Endothelial cell of umbilical vein (primary cell): ENCODE measurements around the gene MYO1C. TPM values are rescaled to one million over a fixed set of nuclear protein-coding genes. Genes with fewer than 3 reads are reported as not detected.

ENCODE experiments used
- BruUV-seq: library from RNA; stranded (reverse); fragments of 400-500 nt; replicated peaks from 2 replicates; lab custom pipeline; 2021; lab: Mats Ljungman, UMichigan
- CTCF ChIA-PET: fragments of 300-600, 350-600 bp; sonication (Branson Sonifier 250); formaldehyde crosslinking; loops from one replicate; lab custom pipeline; 2021; ENCODE audit warnings: antibody characterized with exemption, inconsistent platforms; lab: Charles Lee
- POLR2A ChIA-PET: fragments of 300-600, 350-600 bp; sonication (Branson Sonifier 250); formaldehyde crosslinking; loops from one replicate; lab custom pipeline; 2021; ENCODE audit warnings: antibody characterized with exemption, inconsistent platforms; lab: Charles Lee
- DNase-seq: peaks from one replicate; pipeline ENCODE4 v3.0.0-alpha.2; 2011; ENCODE audit warnings: low read depth, low spot score
- FAIRE-seq: peaks from 2 replicates; lab custom pipeline; 2011; peaks lifted over from hg19 to GRCh38; lab: Jason Lieb, UNC
- H2AFZ ChIP-seq: 2 replicates; pipeline ENCODE4 v1.6.0; 2012; ENCODE audit warnings: low read depth, low read length, control low read depth, inconsistent platforms
- H3K27ac ChIP-seq: 2 replicates; pipeline ENCODE4 v1.5.1; 2011; ENCODE audit warnings: low read depth, mild to moderate bottlenecking, control low read depth, low read length, moderate library complexity; ENCODE audit not compliant: insufficient read depth
- H3K27me3 ChIP-seq, 2 experiments: 2 replicates each; pipeline versions ENCODE4 v1.6.0 to v1.6.1; 2011; ENCODE audit warnings: low read length in 2 of 2, mixed read lengths in 1 of 2; ENCODE audit not compliant: control insufficient read depth in 2 of 2, insufficient read depth in 2 of 2
- H3K36me3 ChIP-seq, 2 experiments: 2 replicates in 1 of 2; 3 replicates in 1 of 2; pipeline ENCODE4 v1.5.1; 2011; ENCODE audit warnings: low read length in 2 of 2, mild to moderate bottlenecking in 1 of 2, moderate library complexity in 1 of 2; ENCODE audit not compliant: control insufficient read depth in 2 of 2, insufficient read depth in 2 of 2; ENCODE audit errors: extremely low read depth in 1 of 2
- H3K4me1 ChIP-seq: 3 replicates; pipeline ENCODE4 v1.5.1; 2011; ENCODE audit warnings: mild to moderate bottlenecking, low read length; ENCODE audit not compliant: control insufficient read depth, insufficient read depth; ENCODE audit errors: extremely low read depth
- H3K4me2 ChIP-seq: 2 replicates; pipeline ENCODE4 v1.6.1; 2011; ENCODE audit warnings: low read length, control low read depth, mixed read lengths; ENCODE audit not compliant: insufficient read depth
- H3K4me3 ChIP-seq, 3 experiments: fragments of 200-600 bp in 1 of 3; sonication (generic), shearing (Covaris generic) in 1 of 3; replicated peaks in 1 of 3; 2 replicates each; pipeline ENCODE4 v1.5.1; 2011 to 2016; ENCODE audit warnings: control low read depth in 3 of 3, low read length in 3 of 3, mild to moderate bottlenecking in 2 of 3, inconsistent platforms in 1 of 3, low read depth in 1 of 3, moderate library complexity in 1 of 3; ENCODE audit not compliant: insufficient read depth in 1 of 3
- H3K79me2 ChIP-seq: 2 replicates; pipeline ENCODE4 v1.6.0; 2012; ENCODE audit warnings: low read length, inconsistent platforms; ENCODE audit not compliant: control insufficient read depth, insufficient read depth
- H3K9ac ChIP-seq: replicated peaks from 2 replicates; pipeline ENCODE3; 2011; ENCODE audit warnings: low read length, control low read depth; ENCODE audit not compliant: insufficient read depth; ENCODE audit errors: extremely low read depth
- H3K9me1 ChIP-seq: replicated peaks from 3 replicates; pipeline ENCODE4 v1.6.0; 2011; ENCODE audit warnings: mild to moderate bottlenecking, low read length; ENCODE audit not compliant: control insufficient read depth, insufficient read depth; ENCODE audit errors: extremely low read depth
- H3K9me3 ChIP-seq: replicated peaks from 2 replicates; pipeline ENCODE4 v1.5.1; 2012; ENCODE audit warnings: low read length, inconsistent platforms; ENCODE audit not compliant: control insufficient read depth, insufficient read depth
- H4K20me1 ChIP-seq: replicated peaks from 2 replicates; pipeline ENCODE3; 2011; ENCODE audit warnings: mild to moderate bottlenecking, low read length; ENCODE audit not compliant: control insufficient read depth, insufficient read depth; ENCODE audit errors: extremely low read depth
- CTCF ChIP-seq, 2 donors: IDR thresholded peaks; 1 replicate in 1 of 2; 2 replicates in 1 of 2; pipeline ENCODE4 v1.5.1; 2011; ENCODE audit warnings: low read length in 2 of 2, mild to moderate bottlenecking in 2 of 2, moderate library complexity in 2 of 2, control low read depth in 1 of 2, inconsistent platforms in 1 of 2, low read depth in 1 of 2; ENCODE audit not compliant: insufficient read depth in 1 of 2; ENCODE audit errors: extremely low read depth in 1 of 2
- EZH2 ChIP-seq: IDR thresholded peaks from 2 replicates; pipeline ENCODE4 v1.6.1; 2012; ENCODE audit warnings: borderline replicate concordance, low read depth, mild to moderate bottlenecking, moderate library complexity, low read length, inconsistent platforms; ENCODE audit not compliant: severe bottlenecking
- FOS ChIP-seq: IDR thresholded peaks from 2 replicates; pipeline ENCODE4 v1.6.1; 2011; ENCODE audit warnings: mild to moderate bottlenecking, low read length, moderate library complexity, borderline replicate concordance; ENCODE audit not compliant: insufficient read depth
- GATA2 ChIP-seq: IDR thresholded peaks from 2 replicates; pipeline ENCODE4 v1.7.0; 2011; ENCODE audit warnings: low read depth, mild to moderate bottlenecking, moderate library complexity, mixed read lengths, low read length; ENCODE audit not compliant: insufficient read length, insufficient read depth
- JUN ChIP-seq: IDR thresholded peaks from 2 replicates; pipeline ENCODE4 v1.6.1; 2011; ENCODE audit warnings: borderline replicate concordance, low read depth; ENCODE audit not compliant: insufficient read length, insufficient read depth
- MYC ChIP-seq: IDR thresholded peaks from one replicate; pipeline ENCODE4 v1.6.1; 2011; ENCODE audit warnings: mild to moderate bottlenecking, low read depth, low read length
- POLR2A ChIP-seq: IDR thresholded peaks from 2 replicates; pipeline ENCODE4 v1.6.1; 2012; ENCODE audit warnings: low read depth, mild to moderate bottlenecking, control low read depth, low read length
- POLR2AphosphoS5 ChIP-seq: IDR thresholded peaks from 2 replicates; pipeline ENCODE4 v1.6.1; 2012; ENCODE audit warnings: low read depth, mild to moderate bottlenecking, control low read depth, low read length, moderate library complexity; ENCODE audit not compliant: insufficient read depth
- dilution Hi-C: fragments of 300-500 bp; cut with MboI; formaldehyde crosslinking; loops from one replicate; pipeline ENCODE4 v1.15.0; 2019; ENCODE audit warnings: low sequenced_read_pairs; ENCODE audit not compliant: extremely low pct_ligation_motif_present
- intact Hi-C: fragments of 100-400 bp; cut with micrococcal nuclease; formaldehyde crosslinking; loops from one replicate; pipeline ENCODE4 v1.10.0; 2022
- polyA plus RNA-seq, 4 experiments: library from polyadenylated mRNA; depleted of rRNA in 3 of 4; stranded (reverse) in 3 of 4; unstranded in 1 of 4; fragments of >200 nt; gene quantifications; 2 replicates each; pipeline versions ENCODE4 v1.2.1 to v1.2.3, GENCODE V29; 2011 to 2012; ENCODE audit warnings: missing spikeins in 1 of 4
- total RNA-seq: library from RNA; stranded (reverse); gene quantifications from 2 replicates; pipeline ENCODE4 v1.2.3, GENCODE V29; 2021
- TF ChIP-seq, protein P1 (sequence below): IDR thresholded peaks from 2 replicates; pipeline ENCODE4 v1.6.1; 2011; ENCODE audit not compliant: insufficient read depth, insufficient read length

The MYO1C gene
- total and polyA plus RNA-seq, 2 donors (not counting 3 experiments of a cell fraction or from before 2014, with no cell fraction given), result 141 to 206 TPM

- TF ChIP-seq JUN (no peak), EZH2 (no peak), POLR2A (no peak), FOS (no peak), POLR2AphosphoS5 (no peak), MYC (no peak), GATA2 (no peak), CTCF (IDR thresholded peaks at IDR 0.05; ENCODE audit: extremely low read depth in 1 of 2, insufficient read depth in 1 of 2, low read depth in 1 of 2, low read length in 2 of 2) (no peak)
- TF ChIP-seq, protein P1, sequence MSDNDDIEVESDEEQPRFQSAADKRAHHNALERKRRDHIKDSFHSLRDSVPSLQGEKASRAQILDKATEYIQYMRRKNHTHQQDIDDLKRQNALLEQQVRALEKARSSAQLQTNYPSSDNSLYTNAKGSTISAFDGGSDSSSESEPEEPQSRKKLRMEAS, result no peak
- FAIRE-seq (no peak), DNase-seq (no peak)
- Histone ChIP-seq H3K4me2 (no peak overlapping the region), H3K36me3 (peaks cover 2 to 7% of the 10 kb centered on the region in 2 experiments), H3K79me2 (peaks cover under 1% of the 10 kb centered on the region), H3K4me3 (no peak overlapping the region), H2AFZ (no peak overlapping the region), H3K9ac (no peak overlapping the region), H4K20me1 (no peaks in the 10 kb centered on the region), H3K9me3 (no peaks in the 10 kb centered on the region), H3K27ac (no peak overlapping the region), H3K9me1 (no peaks in the 10 kb centered on the region), H3K27me3 (no peaks in the 10 kb centered on the region), H3K4me1 (peaks cover 1% of the 10 kb centered on the region)
- dilution Hi-C loops, result no loop called here
- ChIA-PET CTCF (interaction anchor here (1.2 to 1.5 kb wide), 2 partner anchors 126 to 157 kb away, joined by 3 to 5 read pairs; no protein-coding TSS in a partner anchor), POLR2A (no interaction called here)
- BruUV-seq, result no TSS peak
- intact Hi-C loops, result no loop called here
Observed at GRCh38 chr17:1522626-1523025, 30.1 kb upstream of the MYO1C start.
